Ovary (tissue), 3 donors: ENCODE data around the gene MTUS2.

Experiments used
- CTCF ChIP-seq, 3 donors: fragments of 450-650 bp in 2 of 3; fragments of 200-600 bp in 1 of 3; IDR thresholded peaks; one replicate each; pipeline versions ENCODE4 v1.5.1 to v1.8.0; 2016 to 2022; ENCODE audit warnings: antibody characterized with exemption in 3 of 3, mild to moderate bottlenecking in 1 of 3
- POLR2A ChIP-seq: fragments of 450-650 bp; IDR thresholded peaks from one replicate; pipeline ENCODE4 v1.6.1; 2017; ENCODE audit warnings: antibody characterized with exemption, mild to moderate bottlenecking, moderate library complexity
- donor health status: DM: no; HTN: no; CAD: no.

- TF ChIP-seq CTCF (IDR thresholded peaks at IDR 0.05) (no peak), POLR2A (no peak)
Observed at GRCh38 chr13:29464105-29464679, 644.1 kb downstream of the MTUS2 start.
